Measurements from ENCODE around the gene TAF5L.

TAF5L gene

DNA sequence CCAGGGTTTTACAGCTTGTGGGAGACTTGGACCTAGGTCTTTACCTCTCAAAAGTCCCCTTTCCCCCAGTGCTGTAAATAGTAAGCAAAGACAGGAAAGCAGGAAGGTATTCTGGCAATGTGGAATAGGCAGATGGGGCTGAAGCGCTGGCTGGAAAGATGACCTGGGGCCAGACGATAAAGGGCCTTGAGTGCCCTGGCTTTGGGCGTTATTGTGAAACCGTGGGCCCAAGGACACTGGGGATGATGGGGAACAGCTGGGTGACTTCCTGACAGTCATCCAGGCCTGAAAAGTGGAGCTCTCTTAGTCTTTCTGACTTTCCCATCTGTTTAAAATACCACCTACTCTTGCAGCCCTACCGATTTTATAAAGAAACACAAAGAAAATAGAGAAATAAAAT lies 16.5 kb upstream of the TAF5L start:
- Histone ChIP-seq H3K27me3 (ENCODE audit: control insufficient read depth, insufficient read depth, low read length) (no peaks in the 10 kb centered on the region), H3K36me3 (ENCODE audit: control insufficient read depth, insufficient read depth, low read length) (peaks cover 81% of the 10 kb centered on the region), H3K9me3 (ENCODE audit: control insufficient read depth, insufficient read depth, low read depth, low read length) (no peaks in the 10 kb centered on the region), H3K9ac (ENCODE audit: low read length) (no peak overlapping the region), H3K27ac (ENCODE audit: low read depth, low read length) (no peak overlapping the region), H3K4me3 (ENCODE audit: low read depth, low read length) (no peak overlapping the region), H3K4me1 (ENCODE audit: control insufficient read depth, insufficient read depth, low read length) (no peaks in the 10 kb centered on the region)

DNA sequence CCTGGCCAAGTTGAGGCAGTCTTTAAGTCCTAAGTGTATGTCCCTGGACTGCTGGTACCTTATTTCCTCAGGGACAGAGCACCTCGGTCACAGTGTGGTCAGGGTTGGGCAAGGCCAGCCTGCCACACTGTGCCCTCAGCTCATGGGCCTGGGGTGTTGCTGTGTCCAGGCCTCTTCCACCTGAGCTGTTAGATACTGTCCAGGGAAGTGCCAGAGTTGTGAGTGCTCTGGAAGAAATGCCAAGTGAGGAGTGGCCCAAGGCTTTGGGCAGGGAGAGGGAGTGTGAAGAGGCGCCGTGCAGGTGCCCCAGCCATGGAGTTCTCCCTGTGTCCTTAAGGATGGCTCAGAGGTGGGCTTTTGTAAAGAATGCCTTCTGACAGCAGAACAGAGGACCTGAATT lies 15.4 kb upstream of the TAF5L start:
- Histone ChIP-seq H3K27ac (ENCODE audit: low read depth, low read length) (no peak overlapping the region), H3K27me3 (ENCODE audit: control insufficient read depth, insufficient read depth, low read length) (no peaks in the 10 kb centered on the region), H3K36me3 (ENCODE audit: control insufficient read depth, insufficient read depth, low read length) (peaks cover 81% of the 10 kb centered on the region), H3K9ac (ENCODE audit: low read length) (no peak overlapping the region), H3K4me1 (ENCODE audit: control insufficient read depth, insufficient read depth, low read length) (no peaks in the 10 kb centered on the region), H3K9me3 (ENCODE audit: control insufficient read depth, insufficient read depth, low read depth, low read length) (no peaks in the 10 kb centered on the region), H3K4me3 (ENCODE audit: low read depth, low read length) (no peak overlapping the region)

DNA sequence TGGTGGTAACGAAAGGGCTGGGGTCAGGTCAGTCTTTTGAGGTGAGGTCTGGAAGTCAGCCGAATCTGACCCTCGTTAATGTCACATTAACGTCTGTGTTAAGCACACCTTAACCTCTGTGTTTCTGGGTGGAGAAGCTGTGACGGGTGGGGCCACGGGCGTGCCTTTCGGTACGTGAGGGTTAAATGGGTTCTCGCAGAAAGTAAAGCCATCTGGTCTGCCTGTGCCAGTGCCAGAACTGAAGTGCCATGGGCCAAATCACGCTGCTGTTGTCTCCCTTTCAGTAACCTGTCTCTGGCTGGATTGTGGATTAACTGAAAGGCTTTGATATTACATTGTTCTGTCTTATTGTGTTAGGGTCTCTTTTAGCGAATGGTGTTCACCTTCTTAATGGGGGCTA lies 14.5 kb upstream of the TAF5L start:
- Histone ChIP-seq H3K4me1 (ENCODE audit: control insufficient read depth, insufficient read depth, low read length) (no peaks in the 10 kb centered on the region), H3K9ac (ENCODE audit: low read length) (no peak overlapping the region), H3K36me3 (ENCODE audit: control insufficient read depth, insufficient read depth, low read length) (peaks cover 81% of the 10 kb centered on the region), H3K4me3 (ENCODE audit: low read depth, low read length) (no peak overlapping the region), H3K9me3 (ENCODE audit: control insufficient read depth, insufficient read depth, low read depth, low read length) (no peaks in the 10 kb centered on the region), H3K27me3 (ENCODE audit: control insufficient read depth, insufficient read depth, low read length) (no peaks in the 10 kb centered on the region), H3K27ac (ENCODE audit: low read depth, low read length) (no peak overlapping the region)

DNA sequence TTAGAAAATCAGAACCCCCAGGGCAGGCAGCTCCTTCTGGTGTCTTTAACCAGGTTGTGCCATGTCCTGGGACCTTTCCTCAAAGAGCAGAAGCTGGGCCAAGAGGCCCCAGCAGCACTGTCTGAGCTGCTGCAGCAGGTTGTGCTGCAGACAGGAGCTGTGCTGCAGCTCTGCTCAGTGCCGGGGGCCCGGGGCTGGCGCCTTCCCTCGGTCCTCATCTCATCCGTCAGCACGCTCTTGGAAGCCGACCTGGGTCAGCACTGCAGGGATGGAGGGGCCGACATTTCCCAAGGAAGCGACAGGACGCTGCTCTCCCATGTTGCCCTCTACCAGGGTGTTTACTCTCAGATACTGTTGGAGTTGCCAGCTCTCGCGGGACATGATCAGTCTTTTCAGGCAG lies 11.8 kb upstream of the TAF5L start:
- no peaks in the 10 kb centered on the region for H3K4me1 ChIP-seq (ENCODE audit: control insufficient read depth, insufficient read depth, low read length)

DNA sequence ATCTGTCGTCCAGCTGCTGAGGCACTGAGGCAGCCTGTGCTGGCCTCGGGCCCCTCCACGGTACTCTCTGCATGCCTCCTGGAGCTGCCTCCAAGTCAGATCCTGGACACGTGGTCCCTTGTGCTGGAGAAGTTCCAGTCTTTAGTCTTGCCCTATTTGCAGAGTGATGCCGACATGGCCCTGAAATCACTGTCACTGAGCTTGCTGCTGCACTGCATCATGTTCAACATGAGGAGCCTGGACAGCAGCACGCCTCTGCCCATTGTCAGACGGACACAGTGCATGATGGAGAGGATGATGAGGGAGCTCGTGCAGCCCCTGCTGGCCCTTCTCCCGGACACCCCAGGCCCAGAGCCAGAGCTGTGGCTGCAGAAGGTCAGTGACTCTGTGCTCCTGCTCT lies 10.1 kb upstream of the TAF5L start:
- Histone ChIP-seq H3K9ac (ENCODE audit: low read length) (no peak overlapping the region), H3K4me3 (ENCODE audit: low read depth, low read length) (no peak overlapping the region), H3K4me1 (ENCODE audit: control insufficient read depth, insufficient read depth, low read length) (no peaks in the 10 kb centered on the region), H3K27ac (ENCODE audit: low read depth, low read length) (no peak overlapping the region), H3K9me3 (ENCODE audit: control insufficient read depth, insufficient read depth, low read depth, low read length) (no peaks in the 10 kb centered on the region), H3K36me3 (ENCODE audit: control insufficient read depth, insufficient read depth, low read length) (peaks cover 76% of the 10 kb centered on the region), H3K27me3 (ENCODE audit: control insufficient read depth, insufficient read depth, low read length) (no peaks in the 10 kb centered on the region)

More for the DNA sequence above, 11.8 kb upstream of the TAF5L start:
- Histone ChIP-seq H3K9me3 (ENCODE audit: control insufficient read depth, insufficient read depth, low read depth, low read length) (no peaks in the 10 kb centered on the region), H3K9ac (ENCODE audit: low read length) (no peak overlapping the region), H3K36me3 (ENCODE audit: control insufficient read depth, insufficient read depth, low read length) (peaks cover 78% of the 10 kb centered on the region), H3K27ac (ENCODE audit: low read depth, low read length) (no peak overlapping the region), H3K4me3 (ENCODE audit: low read depth, low read length) (no peak overlapping the region), H3K27me3 (ENCODE audit: control insufficient read depth, insufficient read depth, low read length) (no peaks in the 10 kb centered on the region)

DNA sequence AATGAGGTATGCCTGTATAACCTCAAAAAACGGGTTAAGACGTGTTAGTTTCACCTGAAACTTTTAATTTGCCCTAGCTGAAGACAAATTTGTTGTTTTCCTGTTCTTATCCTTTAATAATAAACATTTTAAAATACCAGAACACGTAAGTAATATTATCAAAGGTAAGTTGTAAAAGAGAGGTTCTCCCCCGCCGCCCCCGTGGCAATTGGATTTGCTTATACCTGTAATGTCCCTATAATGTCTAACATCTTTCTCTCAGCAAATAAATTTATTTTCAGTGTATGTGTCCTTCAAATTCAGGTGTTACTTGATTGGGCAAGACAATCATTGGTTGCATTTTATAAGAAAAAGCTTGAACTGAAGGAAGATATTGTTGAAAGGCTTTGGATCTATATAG lies 6.0 kb upstream of the TAF5L start:
- Histone ChIP-seq H3K9me3 (ENCODE audit: control insufficient read depth, insufficient read depth, low read depth, low read length) (no peaks in the 10 kb centered on the region), H3K9ac (ENCODE audit: low read length) (no peak overlapping the region), H3K36me3 (ENCODE audit: control insufficient read depth, insufficient read depth, low read length) (peaks cover 49% of the 10 kb centered on the region), H3K4me1 (ENCODE audit: control insufficient read depth, insufficient read depth, low read length) (0 out of 2 replicates have a peak, but pooled peaks cover 4% of the 10 kb centered on the region), H3K4me3 (ENCODE audit: low read depth, low read length) (no peak overlapping the region), H3K27ac (ENCODE audit: low read depth, low read length) (no peak overlapping the region), H3K27me3 (ENCODE audit: control insufficient read depth, insufficient read depth, low read length) (no peaks in the 10 kb centered on the region)

DNA sequence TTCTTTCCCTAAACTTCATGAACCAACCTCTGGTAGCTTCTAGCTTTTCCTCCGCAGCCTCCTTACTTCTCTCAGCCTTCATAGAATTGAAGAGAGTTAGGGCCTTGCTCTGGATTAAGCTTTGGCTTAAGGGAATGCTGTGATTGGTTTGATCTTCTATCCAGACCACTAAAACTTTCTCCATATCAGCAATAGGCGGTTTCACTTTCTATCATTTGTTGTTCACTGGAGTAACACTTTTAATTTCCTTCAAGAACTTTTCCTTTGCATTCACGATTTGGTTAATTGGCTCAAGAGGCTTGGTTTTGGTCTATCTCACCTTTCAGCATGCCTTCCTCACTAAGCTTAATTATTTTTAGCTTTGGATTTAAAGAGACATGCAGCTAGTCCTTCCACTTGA lies 5.2 kb upstream of the TAF5L start:
- Histone ChIP-seq H3K9me3 (ENCODE audit: control insufficient read depth, insufficient read depth, low read depth, low read length) (no peaks in the 10 kb centered on the region), H3K27ac (ENCODE audit: low read depth, low read length) (no peak overlapping the region), H3K9ac (ENCODE audit: low read length) (no peak overlapping the region), H3K4me1 (ENCODE audit: control insufficient read depth, insufficient read depth, low read length) (0 out of 2 replicates have a peak, but pooled peaks cover 4% of the 10 kb centered on the region), H3K27me3 (ENCODE audit: control insufficient read depth, insufficient read depth, low read length) (no peaks in the 10 kb centered on the region), H3K4me3 (ENCODE audit: low read depth, low read length) (no peak overlapping the region), H3K36me3 (ENCODE audit: control insufficient read depth, insufficient read depth, low read length) (peaks cover 40% of the 10 kb centered on the region)

DNA sequence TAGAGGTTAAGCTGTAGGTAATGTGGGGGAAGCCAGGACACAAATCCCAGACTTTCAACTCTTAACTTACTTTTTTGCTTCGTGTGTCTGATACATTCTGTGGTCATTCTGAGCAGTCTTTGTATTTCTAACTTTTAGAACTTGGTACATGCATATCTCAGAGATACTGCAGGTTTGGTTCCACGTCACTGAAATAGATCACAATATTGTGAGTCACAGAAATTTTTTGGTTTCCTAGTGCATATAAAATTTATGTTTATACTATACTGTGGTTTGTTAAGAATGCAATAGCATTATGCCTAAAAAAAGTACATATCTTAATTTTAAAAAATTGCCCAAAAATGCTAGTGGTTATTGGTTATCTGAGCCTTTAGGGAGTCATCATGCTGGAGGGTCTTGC lies 3.3 kb upstream of the TAF5L start:
- H3K27me3 ChIP-seq (ENCODE audit: control insufficient read depth, insufficient read depth, low read length), result no peaks in the 10 kb centered on the region
- H3K9me3 ChIP-seq (ENCODE audit: control insufficient read depth, insufficient read depth, low read depth, low read length), result no peaks in the 10 kb centered on the region
- no peak overlapping the region for H3K9ac ChIP-seq (ENCODE audit: low read length)
- H3K4me1 ChIP-seq (ENCODE audit: control insufficient read depth, insufficient read depth, low read length), result peaks cover 9% of the 10 kb centered on the region
- H3K27ac ChIP-seq (ENCODE audit: low read depth, low read length), result no peak overlapping the region
- H3K36me3 ChIP-seq (ENCODE audit: control insufficient read depth, insufficient read depth, low read length), result peaks cover 21% of the 10 kb centered on the region
- no peak overlapping the region for H3K4me3 ChIP-seq (ENCODE audit: low read depth, low read length)

DNA sequence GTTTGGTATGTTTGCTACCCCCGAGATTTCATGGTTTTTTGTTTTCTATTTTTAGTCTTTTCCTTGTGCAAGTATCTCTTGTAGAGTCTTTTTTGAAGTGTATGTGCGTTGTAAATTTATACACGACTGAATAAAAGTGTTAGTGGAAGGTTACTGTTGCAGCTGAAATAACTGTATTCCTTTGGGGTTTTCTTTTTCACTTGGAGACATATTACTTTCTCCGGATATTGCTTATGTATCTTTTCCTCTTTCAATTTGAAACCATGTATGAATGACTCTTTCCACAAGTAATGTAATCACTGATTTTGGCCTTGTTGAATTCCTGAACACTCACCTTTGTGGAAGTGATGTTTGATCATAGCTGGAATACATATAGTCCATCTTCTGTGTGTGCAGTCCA lies 1.1 kb upstream of the TAF5L start:
- Histone ChIP-seq H3K4me1 (ENCODE audit: control insufficient read depth, insufficient read depth, low read length) (peaks cover 18% of the 10 kb centered on the region), H3K27me3 (ENCODE audit: control insufficient read depth, insufficient read depth, low read length) (no peaks in the 10 kb centered on the region), H3K9ac (ENCODE audit: low read length) (peak overlapping the region; percentile 92), H3K9me3 (ENCODE audit: control insufficient read depth, insufficient read depth, low read depth, low read length) (no peaks in the 10 kb centered on the region), H3K27ac (ENCODE audit: low read depth, low read length) (no peak overlapping the region), H3K36me3 (ENCODE audit: control insufficient read depth, insufficient read depth, low read length) (peaks cover 9% of the 10 kb centered on the region; the same call in 1 of the 2 replicates), H3K4me3 (ENCODE audit: low read depth, low read length) (peak overlapping the region; percentile 95)

DNA sequence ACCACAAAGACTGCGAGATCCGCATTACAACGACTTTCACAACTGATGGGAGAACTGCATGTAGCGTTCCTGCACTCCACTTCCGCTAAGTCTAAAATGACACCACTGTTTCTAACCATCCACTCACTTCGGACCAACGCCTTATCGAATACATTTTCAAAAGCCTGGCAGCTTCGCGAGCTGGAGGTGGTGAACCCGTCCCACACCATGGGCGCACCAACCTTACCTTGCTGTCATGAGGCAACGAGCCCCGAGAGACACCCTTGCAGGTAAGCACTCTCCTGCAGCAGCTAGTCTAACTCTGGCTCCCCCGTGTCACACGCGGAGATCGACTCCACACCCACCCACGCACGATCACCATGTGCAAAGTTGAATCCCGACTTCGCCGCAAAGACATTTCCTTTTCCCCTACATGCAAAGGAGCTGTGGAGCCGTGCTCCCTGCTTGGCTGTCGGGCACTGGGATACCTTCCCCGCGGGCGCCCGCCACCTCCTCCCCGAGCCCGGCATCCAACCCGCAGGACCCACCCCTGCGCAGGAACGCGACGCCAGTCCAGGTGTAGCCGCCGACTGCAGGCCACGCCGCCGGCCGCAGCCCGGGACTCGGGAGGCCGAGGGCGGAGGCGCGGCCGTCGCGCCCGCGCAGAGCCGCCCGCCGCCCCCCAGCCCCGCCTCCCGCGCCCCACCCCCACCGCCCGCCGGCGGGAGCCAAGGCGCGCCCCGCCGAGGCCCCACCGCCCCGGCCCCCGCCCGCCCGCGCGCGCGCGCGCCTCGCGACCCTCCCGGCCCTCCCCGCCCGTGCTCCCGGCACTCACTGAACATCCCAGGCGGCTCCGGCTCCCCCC lies 629 bp downstream of the TAF5L start:
- Histone ChIP-seq H3K36me3 (ENCODE audit: control insufficient read depth, insufficient read depth, low read length) (0 out of 2 replicates have a peak, but pooled peaks cover 5% of the 10 kb centered on the region), H3K4me1 (ENCODE audit: control insufficient read depth, insufficient read depth, low read length) (peaks cover 18% of the 10 kb centered on the region), H3K9ac (ENCODE audit: low read length) (peak overlapping the region; percentile 92), H3K27ac (ENCODE audit: low read depth, low read length) (no peak overlapping the region), H3K4me3 (ENCODE audit: low read depth, low read length) (peak overlapping the region; percentile 95), H3K9me3 (ENCODE audit: control insufficient read depth, insufficient read depth, low read depth, low read length) (no peaks in the 10 kb centered on the region), H3K27me3 (ENCODE audit: control insufficient read depth, insufficient read depth, low read length) (no peaks in the 10 kb centered on the region)

DNA sequence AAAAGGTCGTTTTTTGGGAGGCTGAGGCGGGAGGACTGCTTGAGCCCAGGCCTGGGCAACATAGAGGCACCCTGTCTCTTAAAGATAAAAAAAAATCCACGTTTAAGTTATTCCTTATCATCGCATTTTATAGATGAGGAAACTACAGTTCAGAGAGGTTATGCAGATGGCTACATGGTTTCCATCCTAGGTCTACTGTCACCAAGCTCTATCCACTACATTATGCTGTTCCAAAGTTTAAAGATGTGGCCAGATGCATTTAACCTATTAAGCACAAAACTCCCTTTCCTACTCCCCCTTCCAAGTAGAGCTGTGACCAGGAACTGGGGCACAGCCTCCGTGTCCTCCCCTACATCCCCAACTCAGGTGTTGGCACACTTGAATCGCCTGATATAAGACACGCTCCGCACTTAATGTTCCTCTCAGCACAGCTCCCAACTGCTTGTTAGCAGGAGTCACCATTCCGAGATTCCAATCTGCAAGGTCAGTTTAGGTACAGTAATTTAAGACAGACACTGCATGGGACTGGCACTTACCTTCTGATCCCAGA lies 1.3 kb downstream of the TAF5L start:
- Histone ChIP-seq H3K4me1 (ENCODE audit: control insufficient read depth, insufficient read depth, low read length) (peaks cover 18% of the 10 kb centered on the region), H3K4me3 (ENCODE audit: low read depth, low read length) (peak overlapping the region; percentile 89), H3K9me3 (ENCODE audit: control insufficient read depth, insufficient read depth, low read depth, low read length) (no peaks in the 10 kb centered on the region), H3K36me3 (ENCODE audit: control insufficient read depth, insufficient read depth, low read length) (0 out of 2 replicates have a peak, but pooled peaks cover 5% of the 10 kb centered on the region), H3K9ac (ENCODE audit: low read length) (peak overlapping the region; percentile 81), H3K27ac (ENCODE audit: low read depth, low read length) (no peak overlapping the region), H3K27me3 (ENCODE audit: control insufficient read depth, insufficient read depth, low read length) (no peaks in the 10 kb centered on the region)
